Measurements from ENCODE around the gene NCAM1.

NCAM1 gene

GRCh38 chr11:112949781-112950575 lies 11.2 kb upstream of the NCAM1 start:
- DNase-seq: no peak
- TF ChIP-seq CTCF (IDR thresholded peaks at IDR 0.05; ENCODE audit: low read depth, low read length): no peak
- H3K9me3 ChIP-seq (ENCODE audit: severe bottlenecking): no peaks in the 10 kb centered on the region
- H3K27ac ChIP-seq: no peak overlapping the region
- H3K27me3 ChIP-seq (ENCODE audit: insufficient read depth, low read depth, severe bottlenecking): no peaks in the 10 kb centered on the region
- no peaks in the 10 kb centered on the region for H3K36me3 ChIP-seq
- H3K4me3 ChIP-seq (ENCODE audit: low read depth, low read length): no peak overlapping the region

- Histone ChIP-seq H3K9me3 (ENCODE audit: severe bottlenecking) (no peaks in the 10 kb centered on the region), H3K27ac (no peak overlapping the region), H3K27me3 (ENCODE audit: insufficient read depth, low read depth, severe bottlenecking) (no peaks in the 10 kb centered on the region), H3K36me3 (no peaks in the 10 kb centered on the region), H3K4me3 (ENCODE audit: low read depth, low read length) (no peak overlapping the region)
- DNase-seq: no peak
- no peak for TF ChIP-seq CTCF (IDR thresholded peaks at IDR 0.05; ENCODE audit: low read depth, low read length)
Observed at GRCh38 chr11:112958670-112959069, 2.5 kb upstream of the NCAM1 start.

GRCh38 chr11:112961751-112962578 lies 745 bp downstream of the NCAM1 start:
- H3K4me3 ChIP-seq (ENCODE audit: low read depth, low read length): peak overlapping the region; percentile 79
- DNase-seq: peak; percentile 64
- no peaks in the 10 kb centered on the region for H3K9me3 ChIP-seq (ENCODE audit: severe bottlenecking)
- no peak for TF ChIP-seq CTCF (IDR thresholded peaks at IDR 0.05; ENCODE audit: low read depth, low read length)
- no peaks in the 10 kb centered on the region for H3K36me3 ChIP-seq
- no peaks in the 10 kb centered on the region for H3K27me3 ChIP-seq (ENCODE audit: insufficient read depth, low read depth, severe bottlenecking)
- H3K27ac ChIP-seq: peak overlapping the region; percentile 87

GRCh38 chr11:112962579-112963367 lies 1.6 kb downstream of the NCAM1 start:
- peak overlapping the region; percentile 79 for H3K4me3 ChIP-seq (ENCODE audit: low read depth, low read length)
- H3K27ac ChIP-seq: peak overlapping the region; percentile 87
- DNase-seq: peak; percentile 91
- H3K36me3 ChIP-seq: no peaks in the 10 kb centered on the region
- TF ChIP-seq CTCF (IDR thresholded peaks at IDR 0.05; ENCODE audit: low read depth, low read length): no peak
- H3K27me3 ChIP-seq (ENCODE audit: insufficient read depth, low read depth, severe bottlenecking): no peaks in the 10 kb centered on the region
- H3K9me3 ChIP-seq (ENCODE audit: severe bottlenecking): no peaks in the 10 kb centered on the region

GRCh38 chr11:112963368-112963955 lies 2.2 kb downstream of the NCAM1 start:
- Histone ChIP-seq H3K27me3 (ENCODE audit: insufficient read depth, low read depth, severe bottlenecking) (no peaks in the 10 kb centered on the region), H3K27ac (peak overlapping the region; percentile 87), H3K9me3 (ENCODE audit: severe bottlenecking) (no peaks in the 10 kb centered on the region), H3K36me3 (no peaks in the 10 kb centered on the region), H3K4me3 (ENCODE audit: low read depth, low read length) (peak overlapping the region; percentile 79)
- DNase-seq: no peak
- no peak for TF ChIP-seq CTCF (IDR thresholded peaks at IDR 0.05; ENCODE audit: low read depth, low read length)

Measured in WERI-Rb-1 (cell line).